Panc1 (cell line): Measurements from ENCODE around the gene INTS1. TPM values are rescaled to one million over a fixed set of nuclear protein-coding genes. Genes with fewer than 3 reads are reported as not detected.

Source experiments
- ATAC-seq: fragments of 200-7000 bp; cut with Tn5 transposase; 2 replicates; pipeline ENCODE4 v1.9.1; 2020; ENCODE audit warnings: mild to moderate bottlenecking, moderate library complexity
- BruUV-seq: library from RNA; stranded (reverse); fragments of 400-500 nt; replicated peaks from 2 replicates; lab custom pipeline; 2021; lab: Mats Ljungman, UMichigan
- CTCF ChIA-PET: fragments of 300-600 bp; sonication (Branson Sonifier 250); formaldehyde crosslinking; loops from one replicate; lab custom pipeline; 2022; ENCODE audit warnings: antibody characterized with exemption; lab: Charles Lee
- POLR2A ChIA-PET: fragments of 300-600 bp; sonication (Branson Sonifier 250); formaldehyde crosslinking; loops from one replicate; lab custom pipeline; 2022; ENCODE audit warnings: antibody characterized with exemption; lab: Charles Lee
- DNase-seq: peaks from one replicate; pipeline ENCODE4 v3.0.0-alpha.2; 2010; ENCODE audit warnings: low read depth, low spot score
- H3K27ac ChIP-seq: 2 replicates; pipeline ENCODE4 v1.5.1; 2011; ENCODE audit warnings: mild to moderate bottlenecking, low read length, inconsistent platforms
- H3K27me3 ChIP-seq: fragments of 200-500 bp; sonication (Bioruptor generic); 2 replicates; pipeline ENCODE4 v1.6.0; 2014; ENCODE audit warnings: low read length, inconsistent platforms; ENCODE audit not compliant: control insufficient read depth, insufficient read depth
- H3K36me3 ChIP-seq: fragments of 200-500 bp; sonication (Bioruptor generic); 2 replicates; pipeline ENCODE4 v1.5.1; 2014; ENCODE audit warnings: inconsistent platforms, mild to moderate bottlenecking, low read length, moderate library complexity; ENCODE audit not compliant: control insufficient read depth, insufficient read depth
- H3K4me1 ChIP-seq: 2 replicates; pipeline ENCODE4 v1.5.1; 2011; ENCODE audit warnings: inconsistent platforms, mild to moderate bottlenecking, low read length, moderate library complexity; ENCODE audit not compliant: control insufficient read depth, insufficient read depth
- H3K4me3 ChIP-seq, 2 experiments: 2 replicates each; pipeline ENCODE4 v1.5.1; 2011 to 2012; ENCODE audit warnings: low read depth in 2 of 2, low read length in 2 of 2, mild to moderate bottlenecking in 2 of 2, inconsistent platforms in 1 of 2, moderate library complexity in 1 of 2
- H3K9me3 ChIP-seq: fragments of 200-500 bp; sonication (Bioruptor generic); 2 replicates; pipeline ENCODE4 v1.5.1; 2014; ENCODE audit warnings: low read depth, mild to moderate bottlenecking, inconsistent platforms, low read length, moderate library complexity; ENCODE audit not compliant: control insufficient read depth, insufficient read depth
- CTCF ChIP-seq: fragments of 450-650 bp; IDR thresholded peaks from 2 replicates; pipeline ENCODE4 v1.5.1; 2017; ENCODE audit warnings: mild to moderate bottlenecking
- POLR2AphosphoS5 ChIP-seq: IDR thresholded peaks from 2 replicates; pipeline ENCODE4 v1.6.1; 2012; ENCODE audit warnings: mild to moderate bottlenecking, low read depth, low read length, moderate library complexity
- REST ChIP-seq, 2 experiments: IDR thresholded peaks; 2 replicates each; pipeline ENCODE4 v1.6.1; 2011 to 2012; ENCODE audit warnings: low read depth in 2 of 2, control low read depth in 1 of 2, low read length in 1 of 2, mild to moderate bottlenecking in 1 of 2, moderate library complexity in 1 of 2; ENCODE audit not compliant: insufficient read depth in 1 of 2
- SIN3A ChIP-seq: IDR thresholded peaks from 2 replicates; pipeline ENCODE4 v1.6.1; 2012; ENCODE audit warnings: low read depth, mild to moderate bottlenecking, low read length, moderate library complexity, borderline replicate concordance; ENCODE audit not compliant: insufficient read depth
- TCF7L2 ChIP-seq: IDR thresholded peaks from 2 replicates; pipeline ENCODE4 v1.6.1; 2011; ENCODE audit warnings: mild to moderate bottlenecking, low read depth, low read length, inconsistent platforms
- in situ Hi-C: cut with HindIII; loops from 2 replicates; pipeline ENCODE4 v1.10.0; 2016; ENCODE audit warnings: low sequenced_read_pairs, low pct_unique_long_range_greater_than_20kb
- intact Hi-C: fragments of 100-400 bp; cut with micrococcal nuclease; formaldehyde crosslinking; loops from one replicate; pipeline ENCODE4 v1.10.0; 2022; ENCODE audit not compliant: unreplicated experiment
- total RNA-seq: library from RNA; stranded (reverse); gene quantifications from one replicate; pipeline ENCODE4 v1.2.1, GENCODE V29; 2021; ENCODE audit not compliant: unreplicated experiment

INTS1 gene
- total RNA-seq, 1 experiment from 2014 or later = 173 TPM

GRCh38 chr7:1533255-1533546 is 29.0 kb upstream of the INTS1 start:
- no TSS peak for BruUV-seq
- no peak for TF ChIP-seq SIN3A
- no peak for TF ChIP-seq TCF7L2
- no peak for TF ChIP-seq POLR2AphosphoS5
- no peak for TF ChIP-seq CTCF
- TF ChIP-seq REST (IDR thresholded peaks at IDR 0.05; ENCODE audit: insufficient read depth in 1 of 2, low read depth in 2 of 2, low read length in 1 of 2) = no peak

GRCh38 chr7:1532456-1533254 is 28.5 kb upstream of the INTS1 start:
- ChIA-PET POLR2A (interaction anchor here (0.7 to 1.4 kb wide), 2 partner anchors 13 to 144 kb away, joined by 3 to 4 read pairs; no protein-coding TSS in a partner anchor), CTCF (no interaction called here)
- Histone ChIP-seq H3K36me3 (no peaks in the 10 kb centered on the region), H3K9me3 (no peaks in the 10 kb centered on the region), H3K27me3 (no peaks in the 10 kb centered on the region), H3K27ac (peak overlapping the region; percentile 88), H3K4me1 (peaks cover 41% of the 10 kb centered on the region), H3K4me3 (peak overlapping the region; percentile 71 to 86)
- TF ChIP-seq REST (IDR thresholded peaks at IDR 0.05; ENCODE audit: insufficient read depth in 1 of 2, low read depth in 2 of 2, low read length in 1 of 2) = no peak
- TF ChIP-seq POLR2AphosphoS5 = peak; percentile 31; the same call in 1 of the 2 replicates
- no peak for TF ChIP-seq SIN3A
- DNase-seq (peak; percentile 95), ATAC-seq (peak; percentile 23)
- in situ Hi-C loops (no loop called here), intact Hi-C loops (no loop called here)
- BruUV-seq = TSS peak; percentile 75

More at GRCh38 chr7:1533255-1533546, 29.0 kb upstream of the INTS1 start:
- intact Hi-C loops = no loop called here
- Histone ChIP-seq H3K4me1 (peaks cover 45% of the 10 kb centered on the region), H3K27ac (peak overlapping the region; percentile 88), H3K9me3 (no peaks in the 10 kb centered on the region), H3K36me3 (no peaks in the 10 kb centered on the region), H3K4me3 (peak overlapping the region; percentile 71 to 86), H3K27me3 (no peaks in the 10 kb centered on the region)
- DNase-seq (no peak), ATAC-seq (no peak)
- CTCF ChIA-PET = interaction anchor here (0.5 to 0.7 kb wide), 2 partner anchors 24 to 58 kb away, joined by 3 read pairs; no protein-coding TSS in a partner anchor
- in situ Hi-C loops = no loop called here
- POLR2A ChIA-PET = interaction anchor here (0.6 to 0.7 kb wide), 3 partner anchors 26 to 710 kb away, joined by 3 to 4 read pairs (median 4); no protein-coding TSS in a partner anchor
